Prostate gland (tissue), 2 donors: ENCODE measurements around the gene CDR2.

Experiments
- CTCF ChIP-seq, 4 experiments: fragments of 200-600 bp in 2 of 4; fragments of 450-650 bp in 2 of 4; sonication (generic) in 2 of 4; IDR thresholded peaks; 1 replicate in 3 of 4; 2 replicates in 1 of 4; pipeline ENCODE4 v1.5.1; 2016 to 2019; ENCODE audit warnings: antibody characterized with exemption in 4 of 4, mild to moderate bottlenecking in 2 of 4, moderate library complexity in 2 of 4
- POLR2A ChIP-seq: fragments of 450-650 bp; IDR thresholded peaks from one replicate; pipeline ENCODE4 v1.6.1; 2016; ENCODE audit warnings: antibody characterized with exemption, mild to moderate bottlenecking
- POLR2AphosphoS5 ChIP-seq: sonication (generic); formaldehyde crosslinking; IDR thresholded peaks from one replicate; pipeline ENCODE4 v1.6.1; 2017; ENCODE audit warnings: antibody characterized with exemption

- TF ChIP-seq CTCF (IDR thresholded peaks at IDR 0.05) (no peak), POLR2AphosphoS5 (no peak), POLR2A (no peak)
Measured at GRCh38 chr16:22333457-22333994, 40.9 kb downstream of the CDR2 start.
